ENCODE results near the gene GNG12. TPM values are rescaled to one million over a fixed set of nuclear protein-coding genes. Genes with fewer than 3 reads are reported as not detected.

Gene GNG12
- total RNA-seq, 1 experiment from 2014 or later: 14.3 TPM

- H2AFZ ChIP-seq (ENCODE audit: low read length): no peak overlapping the region
Observed at GRCh38 chr1:67836769-67837168, 3.5 kb upstream of the GNG12 start.

More at GRCh38 chr1:67836769-67837168, 3.5 kb upstream of the GNG12 start:
- Histone ChIP-seq H3K27me3 (ENCODE audit: insufficient read depth, low read length) (peaks cover 4% of the 10 kb centered on the region), H3K4me1 (ENCODE audit: insufficient read depth, low read length) (peaks cover 11% of the 10 kb centered on the region; the same call in 1 of the 2 replicates), H3K14ac (ENCODE audit: insufficient read depth, low read length) (no peak overlapping the region), H2BK5ac (ENCODE audit: insufficient read length, low read length) (no peak overlapping the region), H3K23me2 (ENCODE audit: insufficient read length, low read depth, low read length, poor library complexity, severe bottlenecking) (peaks cover 14% of the 10 kb centered on the region), H2BK12ac (ENCODE audit: insufficient read length, low read depth, low read length) (no peak overlapping the region), H4K8ac (replicated peaks; ENCODE audit: insufficient read length, low read depth, low read length) (no peak overlapping the region), H2AK5ac (ENCODE audit: insufficient read length, low read length) (no peak overlapping the region), H3K9me3 (ENCODE audit: control insufficient read depth, low read depth, low read length) (no peaks in the 10 kb centered on the region), H3K27ac (ENCODE audit: insufficient read length, low read depth, low read length) (no peak overlapping the region), H3K79me1 (ENCODE audit: insufficient read depth, low read depth, low read length, poor library complexity, severe bottlenecking) (no peaks in the 10 kb centered on the region), H4K5ac (ENCODE audit: insufficient read length, low read depth, low read length) (no peak overlapping the region), H3K4me2 (ENCODE audit: insufficient read depth, insufficient read length, low read length) (no peak overlapping the region), H3K79me2 (ENCODE audit: insufficient read depth, low read length) (no peaks in the 10 kb centered on the region), H3K4ac (ENCODE audit: low read depth, low read length) (no peak overlapping the region), H4K91ac (ENCODE audit: insufficient read length, low read depth, low read length) (no peak overlapping the region), H4K20me1 (ENCODE audit: control insufficient read depth, insufficient read depth, insufficient read length) (no peaks in the 10 kb centered on the region), H3K56ac (ENCODE audit: insufficient read length, low read depth, low read length) (no peak overlapping the region), H2BK120ac (ENCODE audit: low read depth, low read length, poor library complexity, severe bottlenecking) (no peak overlapping the region), H2BK20ac (ENCODE audit: low read depth, low read length, poor library complexity, severe bottlenecking) (no peak overlapping the region), H3K23ac (ENCODE audit: insufficient read length, low read depth, low read length) (no peak overlapping the region), H3K18ac (ENCODE audit: insufficient read length, low read depth, low read length) (no peak overlapping the region), H3T11ph (ENCODE audit: low read length) (no peak overlapping the region), H3K9ac (ENCODE audit: extremely low read depth, insufficient read length, low read length) (no peak overlapping the region), H2BK15ac (ENCODE audit: low read depth, low read length) (no peak overlapping the region)
- peaks cover 25% of the 10 kb centered on the region for H3K27me3 Mint-ChIP-seq (ENCODE audit: low read depth)
- no peaks in the 10 kb centered on the region; a peak in 1 of 7 replicates for H3K36me3 Mint-ChIP-seq (ENCODE audit: insufficient read depth in 1 of 3, low read depth in 3 of 3)
- H3K9me3 Mint-ChIP-seq: no peaks in the 10 kb centered on the region
- peaks cover 58 to 69% of the 10 kb centered on the region in 2 experiments for H3K4me1 Mint-ChIP-seq
- no peak overlapping the region for H3K4me3 Mint-ChIP-seq
- DNase-seq: no peak
- WGBS (ENCODE audit: extremely low coverage, insufficient read length, low lambda C conversion rate): no CpG with 5 or more reads among the region's 2 CpGs
- no peak for TF ChIP-seq CTCF (conservative IDR thresholded peaks at IDR 0.05)
- peak overlapping the region in 1 of 3 experiments; percentile 21; a peak in 1 of 7 replicates for H3K27ac Mint-ChIP-seq

Data from H9 (cell line).